RWPE1 (cell line): ENCODE data around the gene SDC3.

Experiments used
- CTCF ChIA-PET: fragments of 350-600 bp; sonication (Branson Sonifier 250); formaldehyde crosslinking; extraction: SDS; loops from one replicate; lab custom pipeline; 2021; lab: Yijun Ruan, JAX
- POLR2A ChIA-PET: fragments of 400-600 bp; formaldehyde crosslinking; extraction: SDS; loops from one replicate; lab custom pipeline; 2020; ENCODE audit warnings: antibody characterized with exemption; ENCODE audit not compliant: low non-redundant PET; lab: Yijun Ruan, JAX
- DNase-seq: peaks from one replicate; pipeline ENCODE4 v3.0.0; 2012; ENCODE audit warnings: low spot score
- H3K27ac ChIP-seq: fragments of 450-650 bp; 2 replicates; pipeline ENCODE4 v1.5.1; 2017
- TF ChIP-seq, protein P1 (sequence below): fragments of 450-650 bp; conservative IDR thresholded peaks from 2 replicates; pipeline ENCODE4 v1.5.1; 2017; ENCODE audit warnings: low read depth, mild to moderate bottlenecking

Gene SDC3

GRCh38 chr1:30852026-30852425 is 56.5 kb downstream of the SDC3 start:
- no peak overlapping the region for H3K27ac ChIP-seq
- ChIA-PET CTCF (no interaction called here), POLR2A (no interaction called here)
- TF ChIP-seq, protein P1, sequence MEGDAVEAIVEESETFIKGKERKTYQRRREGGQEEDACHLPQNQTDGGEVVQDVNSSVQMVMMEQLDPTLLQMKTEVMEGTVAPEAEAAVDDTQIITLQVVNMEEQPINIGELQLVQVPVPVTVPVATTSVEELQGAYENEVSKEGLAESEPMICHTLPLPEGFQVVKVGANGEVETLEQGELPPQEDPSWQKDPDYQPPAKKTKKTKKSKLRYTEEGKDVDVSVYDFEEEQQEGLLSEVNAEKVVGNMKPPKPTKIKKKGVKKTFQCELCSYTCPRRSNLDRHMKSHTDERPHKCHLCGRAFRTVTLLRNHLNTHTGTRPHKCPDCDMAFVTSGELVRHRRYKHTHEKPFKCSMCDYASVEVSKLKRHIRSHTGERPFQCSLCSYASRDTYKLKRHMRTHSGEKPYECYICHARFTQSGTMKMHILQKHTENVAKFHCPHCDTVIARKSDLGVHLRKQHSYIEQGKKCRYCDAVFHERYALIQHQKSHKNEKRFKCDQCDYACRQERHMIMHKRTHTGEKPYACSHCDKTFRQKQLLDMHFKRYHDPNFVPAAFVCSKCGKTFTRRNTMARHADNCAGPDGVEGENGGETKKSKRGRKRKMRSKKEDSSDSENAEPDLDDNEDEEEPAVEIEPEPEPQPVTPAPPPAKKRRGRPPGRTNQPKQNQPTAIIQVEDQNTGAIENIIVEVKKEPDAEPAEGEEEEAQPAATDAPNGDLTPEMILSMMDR = no peak
- DNase-seq = no peak

GRCh38 chr1:30851286-30851685 is 57.3 kb downstream of the SDC3 start:
- H3K27ac ChIP-seq = no peak overlapping the region
- no peak for DNase-seq
- TF ChIP-seq, protein P1 = no peak
- POLR2A ChIA-PET = no interaction called here
- CTCF ChIA-PET = no interaction called here

- ChIA-PET POLR2A (no interaction called here), CTCF (no interaction called here)
Observed at GRCh38 chr1:30850607-30851006, 58.0 kb downstream of the SDC3 start.

GRCh38 chr1:30848130-30848529 is 60.4 kb downstream of the SDC3 start:
- H3K27ac ChIP-seq = no peak overlapping the region
- TF ChIP-seq, protein P1 = no peak
- ChIA-PET POLR2A (no interaction called here), CTCF (interaction anchor here (1.5 kb wide), 1 partner anchor 46 kb away, joined by 6 read pairs; no protein-coding TSS in a partner anchor)
- DNase-seq = no peak

More at GRCh38 chr1:30850607-30851006, 58.0 kb downstream of the SDC3 start:
- no peak overlapping the region for H3K27ac ChIP-seq
- no peak for DNase-seq
- TF ChIP-seq, protein P1 = no peak

DNA sequence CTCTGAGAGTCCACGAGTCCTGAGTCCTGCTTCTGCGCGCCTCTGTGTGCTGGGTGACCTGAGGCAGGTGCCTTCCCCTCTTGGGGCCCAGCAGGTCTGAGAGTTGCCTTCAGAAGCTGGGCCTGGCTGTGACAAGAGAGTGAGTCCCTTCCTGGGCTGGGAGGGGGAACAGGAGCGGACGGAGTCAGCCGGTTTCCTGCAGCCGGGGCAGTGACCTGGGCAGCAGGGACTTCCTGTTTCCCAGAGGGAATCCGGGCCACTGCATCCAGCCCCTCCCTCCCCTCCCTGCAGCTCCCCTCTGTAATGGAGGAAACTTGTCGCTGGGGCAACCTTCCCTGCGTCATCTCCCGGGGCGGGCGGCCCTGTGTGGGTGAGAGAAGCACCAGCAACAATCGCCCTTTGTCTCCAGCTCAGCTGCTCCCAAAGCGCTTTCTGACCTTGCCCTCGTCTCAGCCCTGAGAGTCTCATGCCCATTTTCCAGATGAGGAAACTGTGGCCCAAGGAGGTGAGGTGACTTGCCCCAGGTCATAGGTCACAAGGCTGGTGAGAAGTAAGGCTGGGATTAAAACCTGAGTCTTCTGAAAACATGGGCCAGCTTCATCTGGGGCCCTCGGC is 61.1 kb downstream of the SDC3 start:
- ChIA-PET CTCF (interaction anchor here (0.5 kb wide), 1 partner anchor 557 kb away, joined by 3 read pairs; no protein-coding TSS in a partner anchor), POLR2A (no interaction called here)
- DNase-seq = no peak
- TF ChIP-seq, protein P1 = no peak
- no peak overlapping the region for H3K27ac ChIP-seq

DNA sequence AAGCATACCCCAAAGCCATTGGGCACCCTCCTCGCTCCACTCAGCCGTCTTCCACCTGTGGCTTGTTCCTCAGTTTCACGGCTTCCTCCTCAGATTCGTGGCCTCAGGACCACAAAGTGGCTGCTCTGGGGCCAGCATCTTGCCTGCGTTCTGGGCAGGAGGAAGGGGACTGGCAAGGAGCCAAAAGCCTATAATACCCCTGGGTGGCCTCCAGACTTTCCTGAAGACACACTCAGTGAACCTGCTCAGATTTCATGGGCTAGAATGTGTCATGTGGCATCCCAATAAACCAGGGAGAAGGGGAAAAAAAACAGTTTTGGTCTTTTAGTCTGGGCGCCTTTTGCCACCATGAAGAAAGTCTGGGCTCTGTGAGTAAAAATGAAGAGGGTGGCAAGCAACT is 62.0 kb downstream of the SDC3 start:
- H3K27ac ChIP-seq = no peak overlapping the region
- no peak for DNase-seq
- TF ChIP-seq, protein P1 = no peak
- CTCF ChIA-PET = interaction anchor here (0.6 to 1.2 kb wide), 3 partner anchors 8 to 65 kb away, joined by 3 to 4 read pairs (median 3); no protein-coding TSS in a partner anchor
- POLR2A ChIA-PET = no interaction called here
